Natural killer cell (primary cell): ENCODE results near the gene FERMT3. TPM values are rescaled to one million over a fixed set of nuclear protein-coding genes. Genes with fewer than 3 reads are reported as not detected.

ENCODE experiments used
- ATAC-seq, 3 donors: fragments of 150-1000 bp in 2 of 3; fragments of 200-7000 bp in 1 of 3; cut with Tn5 transposase; 1 replicate in 1 of 3; 2 replicates in 2 of 3; pipeline ENCODE4 v1.10.0; 2021; ENCODE audit warnings: mild to moderate bottlenecking in 2 of 3, moderate library complexity in 2 of 3
- DNase-seq, 2 donors: peaks; one replicate each; pipeline versions ENCODE4 v3.0.0 to v3.0.0-alpha.2; 2013 to 2021; ENCODE audit warnings: mixed read lengths in 1 of 2
- H3K27ac ChIP-seq: one replicate; pipeline ENCODE4 v1.5.1; 2013; ENCODE audit warnings: mild to moderate bottlenecking, low read length
- H3K27me3 ChIP-seq: one replicate; pipeline ENCODE4 v1.6.1; 2013; ENCODE audit warnings: low read length; ENCODE audit not compliant: control insufficient read depth, insufficient read depth
- H3K36me3 ChIP-seq: one replicate; pipeline ENCODE4 v1.6.1; 2013; ENCODE audit warnings: low read length; ENCODE audit not compliant: control insufficient read depth, insufficient read depth
- H3K4me1 ChIP-seq: one replicate; pipeline ENCODE4 v1.6.1; 2013; ENCODE audit warnings: low read length; ENCODE audit not compliant: control insufficient read depth, insufficient read depth
- H3K4me3 ChIP-seq: one replicate; pipeline ENCODE4 v1.5.1; 2013; ENCODE audit warnings: low read length
- H3K9me3 ChIP-seq: one replicate; pipeline ENCODE4 v1.6.1; 2013; ENCODE audit warnings: low read length; ENCODE audit not compliant: control insufficient read depth, insufficient read depth
- H3K27ac Mint-ChIP-seq, 2 donors: one replicate each; pipeline ENCODE4 v1.8.0; 2022; ENCODE audit warnings: mild to moderate bottlenecking in 2 of 2, mixed read lengths in 2 of 2, moderate library complexity in 1 of 2
- H3K27me3 Mint-ChIP-seq, 2 donors: one replicate each; pipeline ENCODE4 v1.8.0; 2022; ENCODE audit warnings: low read depth in 2 of 2, mixed read lengths in 2 of 2
- H3K36me3 Mint-ChIP-seq: one replicate; pipeline ENCODE4 v1.8.0; 2022; ENCODE audit warnings: mixed read lengths
- H3K4me1 Mint-ChIP-seq, 2 donors: one replicate each; pipeline ENCODE4 v1.8.0; 2022; ENCODE audit warnings: mixed read lengths in 2 of 2
- H3K4me3 Mint-ChIP-seq: one replicate; pipeline ENCODE4 v1.8.0; 2022; ENCODE audit warnings: mild to moderate bottlenecking, moderate library complexity, mixed read lengths
- H3K9me3 Mint-ChIP-seq, 2 donors: one replicate each; pipeline ENCODE4 v1.8.0; 2022; ENCODE audit warnings: mixed read lengths in 2 of 2
- WGBS: methylation state at CpG from one replicate; pipeline ENCODE4 v1.1.7; 2013; ENCODE audit warnings: missing lambda C conversion rate; ENCODE audit not compliant: insufficient coverage; 5-methylcytosine and 5-hydroxymethylcytosine counted together
- intact Hi-C: fragments of 100-400 bp; cut with micrococcal nuclease; formaldehyde crosslinking; loops from one replicate; pipeline ENCODE4 v1.14.2; 2022
- total RNA-seq, 4 donors: library from RNA; stranded (reverse); fragments of 120-200 nt in 1 of 4; gene quantifications; one replicate each; pipeline versions ENCODE4 v1.2.3 to v1.2.4, GENCODE V29; 2013 to 2022
- TF ChIP-seq, protein P1 (sequence below): fragments of 200-600 bp; IDR thresholded peaks from one replicate; pipeline ENCODE4 v1.8.0; 2022; ENCODE audit warnings: antibody characterized with exemption

Gene FERMT3
- total RNA-seq, 3 donors from 2014 or later (not counting 1 experiment from before 2014, with no cell fraction given), result 194 to 202 (median 196) TPM

DNA sequence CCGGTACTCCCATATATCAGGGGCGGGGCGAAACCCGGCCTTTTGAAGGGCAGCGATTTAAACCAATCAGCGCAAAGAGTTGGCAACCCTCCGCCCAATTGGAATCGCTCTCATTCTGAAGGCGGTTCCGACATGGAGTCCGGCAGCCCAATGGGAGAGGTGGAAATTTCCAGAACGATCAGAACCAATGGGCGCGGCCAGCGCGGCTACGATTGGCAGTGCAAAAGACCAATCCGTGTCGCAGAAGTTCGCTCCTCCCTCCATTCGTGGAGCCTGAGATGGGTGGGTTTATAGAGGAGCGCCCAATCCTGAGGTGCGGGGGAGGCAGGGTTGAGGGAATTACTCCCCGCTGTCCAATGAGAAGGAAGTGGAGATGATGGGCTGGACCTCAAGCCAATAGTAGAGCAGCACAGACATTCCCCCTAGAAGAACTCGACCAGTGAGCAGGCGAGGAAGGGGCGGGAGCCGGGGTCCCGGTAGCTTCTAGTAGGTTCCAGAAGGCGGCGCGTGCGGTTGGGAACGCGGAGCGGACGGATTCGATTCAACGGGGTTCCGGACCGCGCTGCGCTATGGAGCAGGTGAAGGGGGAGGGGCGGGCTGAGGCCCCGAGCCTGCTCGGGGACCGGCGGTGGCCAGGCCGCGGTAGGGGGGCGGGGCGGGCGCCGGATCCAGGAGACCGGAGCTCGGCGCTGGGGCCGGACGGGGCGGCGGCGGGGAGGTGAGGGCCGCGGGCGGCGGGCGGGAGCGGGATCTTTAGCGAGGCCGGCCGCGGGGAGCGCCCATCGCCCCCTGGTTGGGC, 20.6 kb upstream of the FERMT3 start, which contains the start of gene STIP1:
STIP1 (plus strand) TSS at position 479 of the 799 bp plus-strand sequence; CDS start at position 570, 91 bp downstream.
- H3K4me3 Mint-ChIP-seq, result peak within 1 kb of the TSS; percentile 98
- Histone ChIP-seq H3K9me3 (no peaks in the 10 kb centered on the region), H3K27ac (peak within 1 kb of the TSS; percentile 66), H3K4me1 (peaks cover 20% of the 10 kb centered on the region), H3K36me3 (no peaks in the 10 kb centered on the region), H3K27me3 (no peaks in the 10 kb centered on the region), H3K4me3 (peak within 1 kb of the TSS; percentile 60)
- under 1% methylated on average over 74 of the region's 74 CpGs for WGBS
- ATAC-seq, result peak; percentile 85 to 95 (median 86)
- DNase-seq, result peak; percentile 96 to 100
- H3K36me3 Mint-ChIP-seq, result no peaks in the 10 kb centered on the region
- H3K27ac Mint-ChIP-seq, result no peak within 1 kb of the TSS
- intact Hi-C loops, result loop anchor here (1.0 to 5.0 kb wide), 5 partner anchors 21 to 131 kb away; partner anchors contain the start of genes CATSPERZ, DNAJC4, FERMT3 and FKBP2
- H3K9me3 Mint-ChIP-seq, result no peaks in the 10 kb centered on the region
- H3K27me3 Mint-ChIP-seq, result no peaks in the 10 kb centered on the region
- H3K4me1 Mint-ChIP-seq, result peaks cover 6 to 31% of the 10 kb centered on the region in 2 donors
- TF ChIP-seq, protein P1, sequence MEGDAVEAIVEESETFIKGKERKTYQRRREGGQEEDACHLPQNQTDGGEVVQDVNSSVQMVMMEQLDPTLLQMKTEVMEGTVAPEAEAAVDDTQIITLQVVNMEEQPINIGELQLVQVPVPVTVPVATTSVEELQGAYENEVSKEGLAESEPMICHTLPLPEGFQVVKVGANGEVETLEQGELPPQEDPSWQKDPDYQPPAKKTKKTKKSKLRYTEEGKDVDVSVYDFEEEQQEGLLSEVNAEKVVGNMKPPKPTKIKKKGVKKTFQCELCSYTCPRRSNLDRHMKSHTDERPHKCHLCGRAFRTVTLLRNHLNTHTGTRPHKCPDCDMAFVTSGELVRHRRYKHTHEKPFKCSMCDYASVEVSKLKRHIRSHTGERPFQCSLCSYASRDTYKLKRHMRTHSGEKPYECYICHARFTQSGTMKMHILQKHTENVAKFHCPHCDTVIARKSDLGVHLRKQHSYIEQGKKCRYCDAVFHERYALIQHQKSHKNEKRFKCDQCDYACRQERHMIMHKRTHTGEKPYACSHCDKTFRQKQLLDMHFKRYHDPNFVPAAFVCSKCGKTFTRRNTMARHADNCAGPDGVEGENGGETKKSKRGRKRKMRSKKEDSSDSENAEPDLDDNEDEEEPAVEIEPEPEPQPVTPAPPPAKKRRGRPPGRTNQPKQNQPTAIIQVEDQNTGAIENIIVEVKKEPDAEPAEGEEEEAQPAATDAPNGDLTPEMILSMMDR, result no peak

- Mint-ChIP-seq H3K9me3 (no peaks in the 10 kb centered on the region), H3K27ac (no peak overlapping the region), H3K4me1 (peaks cover 6 to 31% of the 10 kb centered on the region in 2 donors), H3K4me3 (no peak overlapping the region), H3K27me3 (no peaks in the 10 kb centered on the region), H3K36me3 (no peaks in the 10 kb centered on the region)
- no peak for ATAC-seq
- Histone ChIP-seq H3K27ac (peak overlapping the region; percentile 46), H3K4me1 (peaks cover 15% of the 10 kb centered on the region), H3K9me3 (no peaks in the 10 kb centered on the region), H3K36me3 (no peaks in the 10 kb centered on the region), H3K27me3 (no peaks in the 10 kb centered on the region), H3K4me3 (no peak overlapping the region)
- DNase-seq, result peak in 1 of 2 donors; percentile 61
- under 1% methylated on average over 48 of the region's 48 CpGs for WGBS
- intact Hi-C loops, result loop anchor here (1.0 to 5.0 kb wide), 4 partner anchors 20 to 131 kb away; partner anchors contain the start of genes CATSPERZ, DNAJC4, FERMT3 and PRDX5
- TF ChIP-seq, protein P1, result no peak
Measured at GRCh38 chr11:64186492-64187165, 19.9 kb upstream of the FERMT3 start.

DNA sequence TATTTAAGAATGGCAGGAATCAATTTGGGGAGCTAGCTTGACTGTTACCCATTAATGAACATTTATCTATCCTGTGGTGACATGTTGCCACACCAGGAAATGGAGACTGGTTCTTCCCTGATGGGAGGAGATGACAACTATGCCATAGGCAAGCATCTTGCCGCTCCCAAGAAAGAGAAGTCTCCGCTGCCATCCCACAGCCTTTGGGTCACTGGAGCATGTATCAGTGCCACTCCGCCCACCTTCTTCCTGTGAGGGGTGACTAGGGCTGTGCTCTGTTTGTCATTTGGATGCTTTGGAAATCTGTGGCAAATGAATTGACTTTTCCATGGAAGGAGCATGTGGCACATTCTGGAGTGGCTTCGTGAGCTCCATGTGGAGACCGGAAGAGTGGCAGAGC, 14.1 kb upstream of the FERMT3 start:
- Histone ChIP-seq H3K9me3 (no peaks in the 10 kb centered on the region), H3K36me3 (peaks cover 44% of the 10 kb centered on the region), H3K27ac (no peak overlapping the region), H3K4me3 (no peak overlapping the region), H3K27me3 (no peaks in the 10 kb centered on the region), H3K4me1 (peaks cover 3% of the 10 kb centered on the region)
- H3K27ac Mint-ChIP-seq, result no peak overlapping the region
- H3K36me3 Mint-ChIP-seq, result peaks cover 7% of the 10 kb centered on the region
- 99% methylated on average over 5 of the region's 5 CpGs for WGBS
- ATAC-seq (no peak), DNase-seq (no peak)
- TF ChIP-seq, protein P1, result no peak
- H3K4me1 Mint-ChIP-seq, result no peaks in the 10 kb centered on the region
- no peaks in the 10 kb centered on the region for H3K9me3 Mint-ChIP-seq
- H3K27me3 Mint-ChIP-seq, result no peaks in the 10 kb centered on the region
- intact Hi-C loops, result no loop called here
- no peak overlapping the region for H3K4me3 Mint-ChIP-seq
